ENCODE data around the gene AFF1.

DNA sequence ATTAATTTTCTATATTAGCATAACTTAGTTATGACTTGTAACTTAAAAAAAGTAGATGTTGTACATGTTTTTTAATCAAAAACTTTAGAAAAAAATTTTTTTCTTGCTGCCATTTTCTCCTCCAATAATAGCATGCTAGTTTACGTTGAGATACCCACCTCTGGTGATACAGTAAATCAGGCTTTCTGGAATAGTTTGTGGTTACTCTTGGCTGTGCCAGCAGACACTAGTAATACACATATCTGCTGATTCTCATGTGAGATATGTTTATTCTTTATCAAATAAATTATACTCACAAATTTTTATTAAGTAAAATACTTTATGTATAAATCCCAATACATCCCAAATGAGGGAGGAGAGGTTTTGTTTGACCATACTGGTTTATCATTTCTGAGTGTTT is 168.3 kb downstream of the AFF1 start:
- TF ChIP-seq POLR2AphosphoS5 (IDR thresholded peaks at IDR 0.05; ENCODE audit: low read depth, low read length) (no peak), POLR2A (IDR thresholded peaks at IDR 0.05; ENCODE audit: low read depth, low read length) (no peak), TAF1 (IDR thresholded peaks at IDR 0.05; ENCODE audit: low read depth, low read length) (no peak), SPI1 (IDR thresholded peaks at IDR 0.05; ENCODE audit: low read depth, low read length) (no peak)
